Panc1 (cell line): ENCODE measurements around the gene SPATA24.

Source experiments
- POLR2AphosphoS5 ChIP-seq: IDR thresholded peaks from 2 replicates; pipeline ENCODE4 v1.6.1; 2012; ENCODE audit warnings: mild to moderate bottlenecking, low read depth, low read length, moderate library complexity
- REST ChIP-seq, 2 experiments: IDR thresholded peaks; 2 replicates each; pipeline ENCODE4 v1.6.1; 2011 to 2012; ENCODE audit warnings: low read depth in 2 of 2, control low read depth in 1 of 2, low read length in 1 of 2, mild to moderate bottlenecking in 1 of 2, moderate library complexity in 1 of 2; ENCODE audit not compliant: insufficient read depth in 1 of 2
- TCF7L2 ChIP-seq: IDR thresholded peaks from 2 replicates; pipeline ENCODE4 v1.6.1; 2011; ENCODE audit warnings: mild to moderate bottlenecking, low read depth, low read length, inconsistent platforms
- TF ChIP-seq, protein P1 (sequence below): fragments of 450-650 bp; IDR thresholded peaks from 2 replicates; pipeline ENCODE4 v1.5.1; 2017; ENCODE audit warnings: mild to moderate bottlenecking

GRCh38 chr5:139413153-139413552 lies 9.3 kb upstream of the SPATA24 start:
- TF ChIP-seq POLR2AphosphoS5, result no peak
- TF ChIP-seq, protein P1, sequence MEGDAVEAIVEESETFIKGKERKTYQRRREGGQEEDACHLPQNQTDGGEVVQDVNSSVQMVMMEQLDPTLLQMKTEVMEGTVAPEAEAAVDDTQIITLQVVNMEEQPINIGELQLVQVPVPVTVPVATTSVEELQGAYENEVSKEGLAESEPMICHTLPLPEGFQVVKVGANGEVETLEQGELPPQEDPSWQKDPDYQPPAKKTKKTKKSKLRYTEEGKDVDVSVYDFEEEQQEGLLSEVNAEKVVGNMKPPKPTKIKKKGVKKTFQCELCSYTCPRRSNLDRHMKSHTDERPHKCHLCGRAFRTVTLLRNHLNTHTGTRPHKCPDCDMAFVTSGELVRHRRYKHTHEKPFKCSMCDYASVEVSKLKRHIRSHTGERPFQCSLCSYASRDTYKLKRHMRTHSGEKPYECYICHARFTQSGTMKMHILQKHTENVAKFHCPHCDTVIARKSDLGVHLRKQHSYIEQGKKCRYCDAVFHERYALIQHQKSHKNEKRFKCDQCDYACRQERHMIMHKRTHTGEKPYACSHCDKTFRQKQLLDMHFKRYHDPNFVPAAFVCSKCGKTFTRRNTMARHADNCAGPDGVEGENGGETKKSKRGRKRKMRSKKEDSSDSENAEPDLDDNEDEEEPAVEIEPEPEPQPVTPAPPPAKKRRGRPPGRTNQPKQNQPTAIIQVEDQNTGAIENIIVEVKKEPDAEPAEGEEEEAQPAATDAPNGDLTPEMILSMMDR, result no peak
- TF ChIP-seq TCF7L2, result no peak
- no peak for TF ChIP-seq REST (IDR thresholded peaks at IDR 0.05; ENCODE audit: insufficient read depth in 1 of 2, low read depth in 2 of 2, low read length in 1 of 2)
